Uterus (tissue), 2 donors: Measurements from ENCODE around the gene ELAVL3.

Experiments
- CTCF ChIP-seq, 4 experiments: fragments of 200-600 bp in 2 of 4; fragments of 450-650 bp in 2 of 4; sonication (generic) in 2 of 4; IDR thresholded peaks; one replicate each; pipeline ENCODE4 v1.5.1; 2016 to 2019; ENCODE audit warnings: antibody characterized with exemption in 4 of 4, mild to moderate bottlenecking in 2 of 4, moderate library complexity in 1 of 4
- POLR2A ChIP-seq, 2 donors: fragments of 450-650 bp; IDR thresholded peaks; one replicate each; pipeline ENCODE4 v1.6.1; 2016; ENCODE audit warnings: antibody characterized with exemption in 2 of 2, mild to moderate bottlenecking in 1 of 2, moderate library complexity in 1 of 2

- TF ChIP-seq CTCF (IDR thresholded peaks at IDR 0.05) (no peak), POLR2A (IDR thresholded peaks at IDR 0.05) (no peak)
Measured at GRCh38 chr19:11494634-11495285, 13.9 kb upstream of the ELAVL3 start.
